Heart right ventricle (tissue), 16 donors: Measurements from ENCODE around the gene CLASRP. TPM values are rescaled to one million over a fixed set of nuclear protein-coding genes. Genes with fewer than 3 reads are reported as not detected.

Experiments used
- ATAC-seq, 8 donors: fragments of 200-7000 bp; cut with Tn5 transposase; one replicate each; pipeline ENCODE4 v1.9.1; 2020; ENCODE audit warnings: mild to moderate bottlenecking in 8 of 8, moderate library complexity in 8 of 8, moderate number of reproducible peaks in 1 of 8
- DNase-seq, 2 donors: peaks; one replicate each; pipeline ENCODE4 v3.0.0-alpha.2; 2020
- H3K27ac ChIP-seq, 10 donors: fragments of 200-600 bp; sonication (generic) in 2 of 10; one replicate each; pipeline versions ENCODE4 v1.5.0 to v1.8.0; 2020 to 2022; ENCODE audit warnings: mild to moderate bottlenecking in 3 of 10
- H3K27me3 ChIP-seq, 7 donors: fragments of 200-600 bp; one replicate each; pipeline ENCODE4 v1.8.0; 2021 to 2022; ENCODE audit warnings: mild to moderate bottlenecking in 2 of 7
- H3K36me3 ChIP-seq, 9 donors: fragments of 200-600 bp; sonication (generic) in 1 of 9; one replicate each; pipeline versions ENCODE4 v1.5.0 to v1.8.0; 2020 to 2022; ENCODE audit warnings: mild to moderate bottlenecking in 2 of 9
- H3K4me1 ChIP-seq, 9 donors: fragments of 200-600 bp; sonication (generic) in 1 of 9; one replicate each; pipeline versions ENCODE4 v1.5.0 to v1.8.0; 2020 to 2022; ENCODE audit warnings: mild to moderate bottlenecking in 4 of 9
- H3K4me3 ChIP-seq, 10 donors: fragments of 200-600 bp; sonication (generic) in 2 of 10; one replicate each; pipeline versions ENCODE4 v1.5.0 to v1.8.0; 2020 to 2022; ENCODE audit warnings: mild to moderate bottlenecking in 7 of 10, moderate library complexity in 2 of 10
- H3K9me3 ChIP-seq, 11 donors: fragments of 200-600 bp in 10 of 11; sonication (generic) in 2 of 11; one replicate each; pipeline versions ENCODE4 v1.5.0 to v1.8.0; 2013 to 2022; ENCODE audit warnings: mild to moderate bottlenecking in 2 of 11, control low read depth in 1 of 11, moderate library complexity in 1 of 11
- WGBS, 2 donors: extraction: QIAGEN DNeasy Blood & Tissue Kit; methylation state at CpG; one replicate each; pipeline ENCODE4 v1.1.7; 2013; ENCODE audit warnings: inconsistent platforms in 1 of 2; 5-methylcytosine and 5-hydroxymethylcytosine counted together
- intact Hi-C, 10 donors: fragments of 100-400 bp; cut with DNase I; formaldehyde crosslinking; loops; one replicate each; pipeline versions ENCODE4 v1.11.1 to v1.14.2; 2022
- polyA plus RNA-seq, 2 donors: library from polyadenylated mRNA; stranded (reverse); fragments of 200-250 nt; gene quantifications; one replicate each; pipeline ENCODE4 v1.2.3, GENCODE V29; 2013
- total RNA-seq, 10 donors: library from RNA; stranded (reverse); fragmentation: NEBNext Ultra II Directional in 3 of 10; extraction: Animal tissue kit (Norgen Biotek cat#: 25700) in 3 of 10; gene quantifications; one replicate each; pipeline versions ENCODE4 v1.2.1 to v1.2.4, GENCODE V29; 2021 to 2023
- TF ChIP-seq, protein P1 (sequence below), 9 donors: fragments of 200-600 bp; sonication (generic) in 2 of 9; IDR thresholded peaks; one replicate each; pipeline versions ENCODE4 v1.5.0 to v1.8.0; 2021 to 2022; ENCODE audit warnings: antibody characterized with exemption in 9 of 9, mild to moderate bottlenecking in 5 of 9, moderate library complexity in 1 of 9
- donor health status: Arrhythmogenic right ventricular cardiomyopathy.
- donor health status: ischemic (EF 13 %, LVEDD 7.1; RV severe dilation, severe dysfunction).
- donor health status: healthy with polysubstance abuse.
- donor health status: DM: no; HTN: yes; CAD: no.
- donor health status: DM: no; HTN: no; CAD: no.
- donor health status: ischemic (EF 25% LVEDD 6.9; RV normal size, moderate dysfunction).
- donor health status: ischemic (EF 25% LVEDD 5.7; RV mildly dilated, moderate dysfunction).
- donor health status: healthy.
- donor health status: DM: yes; HTN: yes; CAD: no.
- donor health status: Ischemic cardiomyopathy.
- donor health status: ischemic (EF 35%, LVEDD 5.7; RV mildly dilated, moderate dysfunction).
- donor health status: nonischemic (EF 11% LVEDD 7.7; RV severe dilation, severe dysfunction).
- donor health status: DM: yes; HTN: yes; CAD: no.
- donor health status: PGD.
- donor health status: ischemic (EF 29% LVEDD 5.4; RV normal size, mild dysfunction).
- donor health status: nonischemic (EF 23%, LVEDD 6.1; RV moderate dilation, normal function).

Gene CLASRP
- total and polyA plus RNA-seq, 12 donors = 24.0 to 142 (median 30.0) TPM

DNA sequence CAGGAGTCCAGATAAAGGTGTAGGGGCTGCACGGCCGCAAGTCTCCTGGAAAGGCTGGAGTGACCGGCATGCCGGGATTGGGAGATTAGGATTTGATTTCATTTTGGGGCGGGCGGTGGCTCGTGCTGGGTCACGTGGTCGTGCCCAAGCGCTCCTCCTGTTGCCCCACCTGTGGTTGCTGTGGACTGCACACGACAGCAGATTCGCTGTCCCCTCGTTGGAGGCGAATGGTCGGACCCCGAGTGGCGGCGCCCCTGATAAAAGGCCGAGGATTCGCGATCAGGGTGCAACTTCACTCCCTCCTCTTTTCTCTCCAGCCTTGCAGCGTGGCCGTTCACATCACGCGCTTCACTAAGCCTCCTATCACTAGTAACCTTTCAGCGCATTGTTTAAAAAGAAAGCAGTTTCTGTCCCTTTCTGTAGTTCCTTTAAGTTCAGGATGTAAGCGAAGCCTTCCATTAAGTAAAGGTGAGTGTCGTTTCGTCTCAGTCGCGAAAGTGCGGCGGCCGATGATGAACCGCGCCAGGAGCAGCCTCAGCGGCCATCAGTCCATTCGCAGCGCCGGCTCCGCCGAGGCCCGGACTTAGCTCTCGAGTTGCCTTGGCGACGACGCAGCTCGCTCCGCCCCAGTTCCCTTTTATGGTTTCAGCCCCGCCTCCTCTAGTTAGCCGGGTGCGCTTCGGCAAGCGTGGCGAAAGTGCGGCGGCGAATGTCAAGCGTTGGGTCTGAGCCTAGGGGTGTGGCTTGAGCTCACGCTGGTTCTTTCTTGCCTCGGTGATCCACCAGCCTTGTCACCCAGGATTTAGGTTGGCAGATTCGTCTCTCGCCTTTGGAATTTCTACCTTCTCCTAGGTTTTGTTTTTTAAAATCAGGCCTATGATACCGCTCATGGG, 52.4 kb downstream of the CLASRP start:
- DNase-seq = peak; percentile 99
- intact Hi-C loops = loop anchor here in 4 of 10 donors (1.0 to 10.0 kb wide), 3 partner anchors 86 to 94 kb away; partner anchors contain the start of genes BLOC1S3 (in 3 of the 4) and TRAPPC6A (in 3 of the 4)
- ATAC-seq = peak; percentile 91 to 97 (median 96)
- Histone ChIP-seq H3K4me3 (peak overlapping the region; percentile 77 to 99 (median 92)), H3K36me3 (peaks cover 0 to 41% (median 3%) of the 10 kb centered on the region in 9 donors), H3K9me3 (no peaks in the 10 kb centered on the region), H3K27ac (peak overlapping the region; percentile 23 to 97 (median 88)), H3K27me3 (no peaks in the 10 kb centered on the region), H3K4me1 (peaks cover 10 to 49% (median 38%) of the 10 kb centered on the region in 9 donors)
- 4 to 7% methylated on average over 64 of the region's 64 CpGs for WGBS, 2 donors
- TF ChIP-seq, protein P1, sequence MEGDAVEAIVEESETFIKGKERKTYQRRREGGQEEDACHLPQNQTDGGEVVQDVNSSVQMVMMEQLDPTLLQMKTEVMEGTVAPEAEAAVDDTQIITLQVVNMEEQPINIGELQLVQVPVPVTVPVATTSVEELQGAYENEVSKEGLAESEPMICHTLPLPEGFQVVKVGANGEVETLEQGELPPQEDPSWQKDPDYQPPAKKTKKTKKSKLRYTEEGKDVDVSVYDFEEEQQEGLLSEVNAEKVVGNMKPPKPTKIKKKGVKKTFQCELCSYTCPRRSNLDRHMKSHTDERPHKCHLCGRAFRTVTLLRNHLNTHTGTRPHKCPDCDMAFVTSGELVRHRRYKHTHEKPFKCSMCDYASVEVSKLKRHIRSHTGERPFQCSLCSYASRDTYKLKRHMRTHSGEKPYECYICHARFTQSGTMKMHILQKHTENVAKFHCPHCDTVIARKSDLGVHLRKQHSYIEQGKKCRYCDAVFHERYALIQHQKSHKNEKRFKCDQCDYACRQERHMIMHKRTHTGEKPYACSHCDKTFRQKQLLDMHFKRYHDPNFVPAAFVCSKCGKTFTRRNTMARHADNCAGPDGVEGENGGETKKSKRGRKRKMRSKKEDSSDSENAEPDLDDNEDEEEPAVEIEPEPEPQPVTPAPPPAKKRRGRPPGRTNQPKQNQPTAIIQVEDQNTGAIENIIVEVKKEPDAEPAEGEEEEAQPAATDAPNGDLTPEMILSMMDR (IDR thresholded peaks at IDR 0.05) = no peak

DNA sequence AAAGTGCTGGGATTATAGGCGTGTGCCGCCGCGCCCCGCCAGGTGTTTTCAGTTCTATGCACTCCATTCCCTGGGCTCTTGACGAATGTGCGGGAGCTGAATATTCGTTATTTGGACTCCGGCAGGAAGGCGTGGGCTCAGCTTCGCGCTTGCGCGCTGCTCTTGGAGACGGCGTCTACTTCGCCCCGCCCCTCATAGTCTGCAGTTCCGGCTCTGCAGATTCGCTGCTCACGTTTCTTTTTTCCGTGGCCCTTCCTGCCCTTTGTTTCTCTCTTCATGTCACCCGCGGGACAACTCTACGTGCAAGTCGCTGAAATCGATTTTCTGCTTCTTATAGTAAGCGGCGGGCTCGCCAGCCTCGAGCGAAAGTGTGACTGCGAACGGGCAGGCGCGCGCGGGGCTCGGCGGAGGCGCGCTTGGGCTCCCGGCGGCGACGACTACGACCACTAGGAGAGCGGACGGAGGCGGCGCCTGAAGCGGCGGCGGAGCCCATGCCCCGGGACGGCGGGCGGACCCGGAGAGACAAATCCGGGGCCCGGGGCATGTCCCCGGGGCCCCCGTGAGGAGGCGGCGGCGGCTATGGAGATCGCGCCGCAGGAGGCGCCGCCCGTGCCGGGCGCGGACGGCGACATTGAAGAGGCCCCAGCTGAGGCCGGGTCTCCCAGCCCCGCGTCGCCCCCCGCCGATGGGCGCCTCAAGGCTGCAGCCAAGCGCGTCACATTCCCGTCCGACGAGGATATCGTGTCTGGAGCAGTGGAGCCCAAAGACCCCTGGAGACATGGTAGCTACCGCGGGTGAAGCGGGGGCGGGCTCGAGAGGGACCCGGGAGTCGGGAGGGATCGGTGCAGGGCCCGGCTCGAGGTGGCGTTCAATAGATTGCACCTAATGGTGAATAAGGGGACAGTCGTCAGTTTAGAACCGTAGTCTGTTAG, 54.2 kb downstream of the CLASRP start, which contains the start of gene PPP1R37:
Gene PPP1R37 (plus strand): TSS at position 433 of the 932 bp plus-strand sequence. CDS start 147 bp downstream, at position 580.
- TF ChIP-seq, protein P1 (IDR thresholded peaks at IDR 0.05) = peak in 8 of 9 donors; percentile 15 to 57 (median 40)
- ATAC-seq = peak; percentile 89 to 96 (median 92)
- whole genome bisulfite sequencing, 2 donors = 0% methylated on average over 102 to 103 of the region's 103 CpGs
- intact Hi-C loops = loop anchor here in 3 of 10 donors (2.0 to 10.0 kb wide), 3 partner anchors 44 to 92 kb away; partner anchors contain the start of genes BLOC1S3 (in 2 of the 3) and TRAPPC6A (in 2 of the 3)
- peak within 1 kb of the TSS; percentile 77 to 99 (median 92) for H3K4me3 ChIP-seq
- no peaks in the 10 kb centered on the region for H3K9me3 ChIP-seq
- peak; percentile 93 to 95 for DNase-seq
- peaks cover 0 to 27% (median 3%) of the 10 kb centered on the region in 9 donors for H3K36me3 ChIP-seq
- H3K4me1 ChIP-seq = peaks cover 14 to 66% (median 52%) of the 10 kb centered on the region in 9 donors
- H3K27me3 ChIP-seq = no peaks in the 10 kb centered on the region
- H3K27ac ChIP-seq = peak within 1 kb of the TSS; percentile 23 to 97 (median 88)

DNA sequence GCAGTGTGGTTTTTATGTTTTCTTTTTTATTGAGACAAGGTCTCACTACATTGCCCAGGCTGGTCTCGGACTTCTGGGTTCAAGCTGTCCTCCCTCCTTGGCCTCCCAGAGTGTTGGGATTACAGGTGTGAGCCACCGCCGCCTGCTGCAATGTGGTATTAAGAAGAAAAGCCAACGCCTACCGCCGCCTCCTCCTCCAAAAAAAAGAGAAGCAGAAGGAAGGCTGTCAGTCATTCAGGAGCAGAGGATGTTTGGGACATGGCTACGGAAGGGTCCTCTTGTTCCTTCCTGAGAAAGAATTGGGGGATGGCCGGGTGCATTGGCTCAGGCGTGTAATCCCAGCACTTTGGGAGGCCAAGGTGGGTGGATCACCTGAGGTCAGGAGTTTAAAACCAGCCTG, 55.3 kb downstream of the CLASRP start:
- no peaks in the 10 kb centered on the region for H3K9me3 ChIP-seq
- ATAC-seq (no peak), DNase-seq (no peak)
- WGBS, 2 donors = 66 to 76% methylated on average over 9 of the region's 9 CpGs
- intact Hi-C loops = loop anchor here in 3 of 10 donors (5.0 to 10.0 kb wide), 2 partner anchors 83 to 91 kb away; partner anchors contain the start of genes BLOC1S3 (in 2 of the 3) and TRAPPC6A (in 2 of the 3)
- H3K36me3 ChIP-seq = peaks cover 0 to 16% (median 3%) of the 10 kb centered on the region in 9 donors
- H3K27ac ChIP-seq = peak overlapping the region in 3 of 10 donors; percentile 88 to 92 (median 90)
- H3K27me3 ChIP-seq = no peaks in the 10 kb centered on the region
- TF ChIP-seq, protein P1 (IDR thresholded peaks at IDR 0.05) = no peak
- H3K4me1 ChIP-seq = peaks cover 18 to 78% (median 63%) of the 10 kb centered on the region in 9 donors
- H3K4me3 ChIP-seq = peak overlapping the region in 9 of 10 donors; percentile 77 to 99 (median 92)
